Keratinocyte (primary cell): ENCODE data around the gene FAIM2. TPM values are rescaled to one million over a fixed set of nuclear protein-coding genes. Genes with fewer than 3 reads are reported as not detected.

ENCODE experiments used
- DNase-seq: peaks from one replicate; pipeline ENCODE4 v3.0.0-alpha.2; 2011; ENCODE audit warnings: low read depth, missing footprints, low spot score
- FAIRE-seq: peaks from 2 replicates; lab custom pipeline; 2011; peaks lifted over from hg19 to GRCh38; lab: Jason Lieb, UNC
- H2AFZ ChIP-seq: 2 replicates; pipeline ENCODE4 v1.6.0; 2012; ENCODE audit warnings: low read length, control low read depth, inconsistent platforms; ENCODE audit not compliant: control insufficient read depth
- H3K27ac ChIP-seq: 2 replicates; pipeline ENCODE4 v1.5.1; 2011; ENCODE audit warnings: low read length; ENCODE audit not compliant: control insufficient read depth, insufficient read depth
- H3K27me3 ChIP-seq: 3 replicates; pipeline ENCODE4 v1.6.0; 2011; ENCODE audit warnings: low read length; ENCODE audit not compliant: control insufficient read depth, insufficient read depth; ENCODE audit errors: extremely low read depth
- H3K36me3 ChIP-seq, 2 experiments: 2 replicates in 1 of 2; 3 replicates in 1 of 2; pipeline ENCODE4 v1.5.1; 2011; ENCODE audit warnings: low read length in 2 of 2, mild to moderate bottlenecking in 1 of 2; ENCODE audit not compliant: control insufficient read depth in 2 of 2, insufficient read depth in 2 of 2; ENCODE audit errors: extremely low read depth in 1 of 2
- H3K4me1 ChIP-seq: 3 replicates; pipeline ENCODE4 v1.5.1; 2011; ENCODE audit warnings: low read length; ENCODE audit not compliant: control insufficient read depth, insufficient read depth; ENCODE audit errors: extremely low read depth
- H3K4me2 ChIP-seq: 3 replicates; pipeline ENCODE4 v1.6.0; 2011; ENCODE audit warnings: low read depth, low read length; ENCODE audit not compliant: control insufficient read depth, insufficient read depth; ENCODE audit errors: extremely low read depth
- H3K4me3 ChIP-seq, 3 experiments: fragments of 200-600 bp in 1 of 3; sonication (generic) in 1 of 3; 2 replicates in 2 of 3; 3 replicates in 1 of 3; pipeline ENCODE4 v1.5.1; 2011 to 2016; ENCODE audit warnings: low read length in 3 of 3, mild to moderate bottlenecking in 3 of 3, control low read depth in 2 of 3, inconsistent platforms in 1 of 3, low read depth in 1 of 3, mixed read lengths in 1 of 3, mixed run types in 1 of 3, moderate library complexity in 1 of 3; ENCODE audit not compliant: control insufficient read depth in 2 of 3, insufficient read depth in 2 of 3; ENCODE audit errors: extremely low read depth in 1 of 3
- H3K79me2 ChIP-seq: 2 replicates; pipeline ENCODE4 v1.6.0; 2012; ENCODE audit warnings: low read length; ENCODE audit not compliant: control insufficient read depth, insufficient read depth
- H3K9ac ChIP-seq: 3 replicates; pipeline ENCODE4 v1.6.0; 2011; ENCODE audit warnings: low read length; ENCODE audit not compliant: control insufficient read depth, insufficient read depth; ENCODE audit errors: extremely low read depth
- H3K9me1 ChIP-seq: 3 replicates; pipeline ENCODE4 v1.6.0; 2011; ENCODE audit warnings: low read length; ENCODE audit not compliant: control insufficient read depth, insufficient read depth; ENCODE audit errors: extremely low read depth
- H3K9me3 ChIP-seq: 2 replicates; pipeline ENCODE4 v1.5.1; 2012; ENCODE audit warnings: low read depth, low read length; ENCODE audit not compliant: control insufficient read depth
- H4K20me1 ChIP-seq: 3 replicates; pipeline ENCODE4 v1.6.0; 2011; ENCODE audit warnings: low read length; ENCODE audit not compliant: control insufficient read depth, insufficient read depth; ENCODE audit errors: extremely low read depth
- EZH2 ChIP-seq: IDR thresholded peaks from one replicate; pipeline ENCODE4 v1.6.1; 2012; ENCODE audit warnings: inconsistent platforms, mild to moderate bottlenecking, low read length, moderate library complexity
- dilution Hi-C: fragments of 300-500 bp; cut with MboI; formaldehyde crosslinking; loops from one replicate; pipeline ENCODE4 v1.7.0; 2020; ENCODE audit warnings: low sequenced_read_pairs; ENCODE audit not compliant: extremely low pct_ligation_motif_present
- polyA plus RNA-seq, 5 experiments: library from polyadenylated mRNA; depleted of rRNA in 3 of 5; stranded (reverse) in 3 of 5; stranded (forward) in 1 of 5; unstranded in 1 of 5; fragments of >200 nt; gene quantifications; 1 replicate in 1 of 5; 2 replicates in 3 of 5; 3 replicates in 1 of 5; pipeline versions ENCODE4 v1.2.1 to v1.2.3, GENCODE V29; 2011 to 2012; ENCODE audit warnings: missing spikeins in 2 of 5, low read depth in 1 of 5, low replicate concordance in 1 of 5
- TF ChIP-seq, protein P1 (sequence below), 3 experiments: IDR thresholded peaks in 1 of 3; conservative IDR thresholded peaks in 1 of 3; optimal IDR thresholded peaks in 1 of 3; 2 replicates in 2 of 3; 3 replicates in 1 of 3; pipeline versions ENCODE3 to v1.5.1; 2011; ENCODE audit warnings: low read length in 3 of 3, mild to moderate bottlenecking in 3 of 3, moderate library complexity in 2 of 3, control low read depth in 1 of 3, inconsistent platforms in 1 of 3; ENCODE audit not compliant: insufficient read depth in 2 of 3; ENCODE audit errors: extremely low read depth in 1 of 3

FAIM2 gene
- polyA plus RNA-seq, 1 donor (not counting 4 experiments of a cell fraction or from before 2014, with no cell fraction given) = not detected

GRCh38 chr12:49842519-49843352 is 61.0 kb downstream of the FAIM2 start, which contains the start of gene BCDIN3D:
Gene BCDIN3D (minus strand): TSS chr12:49843106. CDS start chr12:49843087, 19 bp downstream.
- H2AFZ ChIP-seq = peak within 1 kb of the TSS; percentile 78
- peak within 1 kb of the TSS; percentile 95 for H3K27ac ChIP-seq
- H3K79me2 ChIP-seq = peaks cover 7% of the 10 kb centered on the region
- H3K4me3 ChIP-seq = peak within 1 kb of the TSS; percentile 62 to 92 (median 89)
- peak within 1 kb of the TSS; percentile 93 for H3K4me2 ChIP-seq
- H3K9ac ChIP-seq = peak within 1 kb of the TSS; percentile 97
- no peaks in the 10 kb centered on the region for H3K36me3 ChIP-seq
- TF ChIP-seq, protein P1, sequence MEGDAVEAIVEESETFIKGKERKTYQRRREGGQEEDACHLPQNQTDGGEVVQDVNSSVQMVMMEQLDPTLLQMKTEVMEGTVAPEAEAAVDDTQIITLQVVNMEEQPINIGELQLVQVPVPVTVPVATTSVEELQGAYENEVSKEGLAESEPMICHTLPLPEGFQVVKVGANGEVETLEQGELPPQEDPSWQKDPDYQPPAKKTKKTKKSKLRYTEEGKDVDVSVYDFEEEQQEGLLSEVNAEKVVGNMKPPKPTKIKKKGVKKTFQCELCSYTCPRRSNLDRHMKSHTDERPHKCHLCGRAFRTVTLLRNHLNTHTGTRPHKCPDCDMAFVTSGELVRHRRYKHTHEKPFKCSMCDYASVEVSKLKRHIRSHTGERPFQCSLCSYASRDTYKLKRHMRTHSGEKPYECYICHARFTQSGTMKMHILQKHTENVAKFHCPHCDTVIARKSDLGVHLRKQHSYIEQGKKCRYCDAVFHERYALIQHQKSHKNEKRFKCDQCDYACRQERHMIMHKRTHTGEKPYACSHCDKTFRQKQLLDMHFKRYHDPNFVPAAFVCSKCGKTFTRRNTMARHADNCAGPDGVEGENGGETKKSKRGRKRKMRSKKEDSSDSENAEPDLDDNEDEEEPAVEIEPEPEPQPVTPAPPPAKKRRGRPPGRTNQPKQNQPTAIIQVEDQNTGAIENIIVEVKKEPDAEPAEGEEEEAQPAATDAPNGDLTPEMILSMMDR (optimal IDR thresholded peaks at IDR 0.05 in 1 of 3, IDR thresholded peaks at IDR 0.05 in 1 of 3, conservative IDR thresholded peaks at IDR 0.05 in 1 of 3; ENCODE audit: extremely low read depth in 1 of 3, insufficient read depth in 2 of 3, low read length in 3 of 3) = no peak
- no peak for TF ChIP-seq EZH2
- DNase-seq (peak; percentile 55), FAIRE-seq (peak; percentile 46)
- no peaks in the 10 kb centered on the region for H3K9me3 ChIP-seq
- H3K4me1 ChIP-seq = peaks cover 14% of the 10 kb centered on the region
- no peaks in the 10 kb centered on the region for H3K9me1 ChIP-seq
- dilution Hi-C loops = no loop called here
- no peaks in the 10 kb centered on the region for H3K27me3 ChIP-seq
- H4K20me1 ChIP-seq = no peaks in the 10 kb centered on the region

DNA sequence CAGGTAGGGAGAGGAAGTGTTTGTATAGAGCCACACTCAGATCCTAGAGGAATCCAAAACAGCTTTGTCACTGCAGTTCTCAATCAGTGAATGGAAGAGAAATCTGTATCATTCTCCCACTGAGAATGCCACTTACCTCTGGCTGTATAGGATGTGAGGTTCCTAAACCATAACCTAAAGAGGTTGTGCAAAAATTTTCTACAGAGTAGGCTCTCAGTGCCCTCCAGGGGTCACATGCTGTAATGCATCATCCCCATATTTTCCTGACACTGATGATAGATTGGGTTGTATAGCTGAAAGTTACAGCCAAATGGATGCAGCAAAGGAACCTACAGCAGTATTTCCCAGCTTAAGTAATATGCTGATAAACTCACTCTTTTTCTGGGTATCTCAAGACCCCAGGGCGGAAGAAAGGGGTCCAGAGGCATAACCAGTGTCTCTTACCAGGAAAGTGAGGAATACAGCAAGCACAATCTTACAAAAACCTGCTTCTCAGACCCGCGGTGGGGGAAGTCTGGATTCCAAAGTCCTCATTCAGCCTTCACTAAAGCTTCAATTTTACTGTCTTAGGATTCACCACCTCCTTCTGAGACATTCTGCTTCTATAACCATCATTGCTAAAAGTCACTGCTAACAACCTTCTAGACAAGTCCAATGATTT is 64.6 kb downstream of the FAIM2 start:
- no peak overlapping the region for H3K9ac ChIP-seq
- H3K4me1 ChIP-seq = peaks cover 14% of the 10 kb centered on the region
- H3K9me1 ChIP-seq = no peaks in the 10 kb centered on the region
- DNase-seq = no peak
- no peak for FAIRE-seq
- H3K4me3 ChIP-seq = no peak overlapping the region
- no peaks in the 10 kb centered on the region for H3K9me3 ChIP-seq
- H3K27me3 ChIP-seq = no peaks in the 10 kb centered on the region
- H2AFZ ChIP-seq = no peak overlapping the region
- TF ChIP-seq, protein P1 (optimal IDR thresholded peaks at IDR 0.05 in 1 of 3, IDR thresholded peaks at IDR 0.05 in 1 of 3, conservative IDR thresholded peaks at IDR 0.05 in 1 of 3; ENCODE audit: extremely low read depth in 1 of 3, insufficient read depth in 2 of 3, low read length in 3 of 3) = peak; percentile 55 to 87 (median 72)
- TF ChIP-seq EZH2 = no peak
- H3K79me2 ChIP-seq = peaks cover 7% of the 10 kb centered on the region
- dilution Hi-C loops = no loop called here
- H3K36me3 ChIP-seq = no peaks in the 10 kb centered on the region
- no peak overlapping the region for H3K27ac ChIP-seq
- H4K20me1 ChIP-seq = no peaks in the 10 kb centered on the region
- no peak overlapping the region for H3K4me2 ChIP-seq
